GM21526 (cell line): ENCODE results near the gene HAO1.

Source experiments
- ATAC-seq: cut with Tn5 transposase; IDR thresholded peaks from one replicate; pipeline ENCODE4 v1.9.1; 2021; ENCODE audit warnings: moderate library complexity; ENCODE audit not compliant: unreplicated experiment, low FRiP score

HAO1 gene

GRCh38 chr20:7930343-7930742 is 9.9 kb downstream of the HAO1 start:
- no peak for ATAC-seq

- no peak for ATAC-seq
Measured at GRCh38 chr20:7926767-7927166, 13.5 kb downstream of the HAO1 start.

GRCh38 chr20:7926323-7926722 is 13.9 kb downstream of the HAO1 start:
- no peak for ATAC-seq

GRCh38 chr20:7924692-7925091 is 15.6 kb downstream of the HAO1 start:
- ATAC-seq = no peak

- ATAC-seq = no peak
Measured at GRCh38 chr20:7916648-7917047, 23.6 kb downstream of the HAO1 start.

DNA sequence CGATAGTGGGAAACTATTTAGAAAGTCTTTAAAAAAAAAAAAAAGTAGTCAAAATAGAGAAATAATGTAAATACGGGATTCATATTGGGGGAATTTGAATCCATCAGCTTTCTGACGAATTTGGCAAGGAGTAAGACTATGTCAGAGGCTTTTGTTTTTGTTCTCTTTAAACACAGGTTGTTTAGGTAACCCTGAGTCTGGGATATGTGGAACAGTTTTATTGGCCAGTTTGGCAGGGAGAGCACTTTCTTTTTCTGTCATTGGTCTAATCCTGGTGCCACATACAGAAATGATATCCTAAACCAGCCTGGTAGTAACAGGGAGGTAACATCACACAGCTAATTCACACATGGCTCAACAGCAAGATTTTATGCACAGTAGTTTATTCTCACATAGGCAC is 27.7 kb downstream of the HAO1 start:
- ATAC-seq = no peak

DNA sequence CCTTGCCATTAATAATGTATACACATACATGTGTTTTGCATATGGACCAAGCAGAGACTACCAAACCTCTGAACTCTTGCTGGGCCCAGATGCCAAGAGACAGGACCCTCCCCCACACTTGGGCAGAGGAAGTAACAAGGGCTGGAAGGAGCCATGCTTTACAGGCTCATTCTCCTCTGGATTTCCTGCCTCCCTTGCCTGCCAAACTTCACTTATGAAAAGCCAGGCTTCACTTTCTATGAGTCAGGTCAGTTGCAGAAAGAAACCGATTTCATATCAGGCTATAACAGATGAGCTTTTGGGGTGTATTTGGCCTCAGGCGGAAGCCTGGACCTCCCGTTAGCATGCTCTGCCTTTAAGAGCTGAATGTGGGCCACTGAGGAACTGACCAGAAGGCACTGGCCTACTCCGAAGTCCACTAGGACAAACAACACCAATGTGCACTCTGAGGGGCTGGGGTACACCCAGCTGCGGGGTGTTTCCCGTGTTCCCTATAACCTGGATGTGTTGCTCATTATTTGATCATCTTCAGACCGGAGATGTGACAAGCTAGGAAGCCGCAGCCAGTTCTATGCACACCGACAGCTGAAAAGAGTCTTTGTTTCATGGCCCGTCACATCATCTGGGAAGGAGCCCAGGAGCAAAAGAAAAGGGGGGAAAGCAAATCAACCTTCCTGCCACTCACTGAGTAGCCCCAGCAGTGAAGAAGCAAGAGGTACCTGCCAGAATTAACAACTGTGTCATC is 28.5 kb downstream of the HAO1 start:
- ATAC-seq = no peak

DNA sequence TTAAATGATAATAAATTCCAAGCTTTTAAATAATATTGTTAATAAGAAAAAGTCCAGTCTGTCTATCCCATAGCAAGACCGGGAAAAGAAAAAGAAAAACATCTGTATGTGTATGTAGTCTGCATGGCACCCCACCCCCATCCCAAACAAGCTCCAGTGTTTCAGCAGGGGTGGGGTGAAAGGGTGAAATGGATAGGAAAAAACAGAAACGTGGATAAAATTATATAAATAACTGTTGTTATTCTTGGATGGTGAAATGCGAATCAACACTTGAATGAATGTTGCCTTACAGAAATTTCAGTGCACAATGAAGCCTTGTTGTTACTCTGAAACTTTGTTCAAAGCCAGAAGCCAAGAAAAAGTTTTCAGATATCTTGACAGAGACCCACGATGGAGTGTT is 31.4 kb downstream of the HAO1 start:
- no peak for ATAC-seq

DNA sequence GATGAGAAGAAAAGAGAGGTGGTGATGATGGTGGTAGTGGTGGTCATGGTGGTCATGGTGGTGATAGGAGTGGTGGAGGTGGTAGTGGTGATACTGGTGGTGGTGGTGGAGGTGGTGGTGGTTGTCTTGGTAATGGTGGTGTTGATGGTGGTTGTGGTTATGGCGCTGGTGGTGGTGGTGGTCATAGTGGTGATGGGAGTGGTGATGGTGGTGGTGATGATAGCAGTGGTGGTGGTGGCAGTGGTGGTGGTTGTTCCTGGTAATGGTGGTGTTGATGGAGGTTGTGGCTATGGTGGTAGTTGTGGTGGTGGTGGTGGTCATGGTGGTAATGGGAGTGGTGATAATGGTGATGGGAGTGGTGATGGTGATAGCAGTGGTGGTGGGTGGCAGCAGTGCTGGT is 36.8 kb downstream of the HAO1 start:
- ATAC-seq = no peak

GRCh38 chr20:7902879-7903278 is 37.4 kb downstream of the HAO1 start:
- no peak for ATAC-seq

DNA sequence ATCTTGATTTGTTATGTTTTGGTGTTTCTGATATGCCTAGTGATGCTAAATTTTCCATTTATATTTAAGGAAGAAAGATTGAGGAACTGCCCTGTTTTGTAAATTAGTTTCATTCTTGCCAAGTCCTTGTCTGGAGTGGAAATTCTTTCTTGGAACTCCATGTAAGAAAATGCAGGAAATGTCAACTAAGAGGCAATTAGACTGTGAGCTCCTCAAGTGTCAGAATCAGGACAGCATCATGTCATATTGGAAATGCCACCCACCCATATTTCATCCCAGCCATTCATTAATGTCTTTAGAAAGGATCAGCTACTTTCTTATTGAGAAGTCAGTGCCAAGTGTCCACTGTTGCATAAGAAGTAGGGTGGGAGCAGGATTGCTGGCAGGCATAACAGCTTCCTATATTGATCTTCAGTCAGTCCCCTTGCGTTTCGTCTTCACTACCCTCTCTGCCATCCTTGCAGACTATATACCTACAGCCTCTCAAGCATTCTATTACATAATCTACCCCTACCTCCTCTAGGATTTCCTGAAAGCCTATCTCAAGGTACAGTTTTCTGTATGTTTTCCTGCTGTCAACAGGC is 42.4 kb downstream of the HAO1 start:
- ATAC-seq = no peak

- no peak for ATAC-seq
Measured at GRCh38 chr20:7893014-7893730, 47.1 kb downstream of the HAO1 start.

GRCh38 chr20:7891705-7892104 is 48.6 kb downstream of the HAO1 start:
- ATAC-seq = no peak

DNA sequence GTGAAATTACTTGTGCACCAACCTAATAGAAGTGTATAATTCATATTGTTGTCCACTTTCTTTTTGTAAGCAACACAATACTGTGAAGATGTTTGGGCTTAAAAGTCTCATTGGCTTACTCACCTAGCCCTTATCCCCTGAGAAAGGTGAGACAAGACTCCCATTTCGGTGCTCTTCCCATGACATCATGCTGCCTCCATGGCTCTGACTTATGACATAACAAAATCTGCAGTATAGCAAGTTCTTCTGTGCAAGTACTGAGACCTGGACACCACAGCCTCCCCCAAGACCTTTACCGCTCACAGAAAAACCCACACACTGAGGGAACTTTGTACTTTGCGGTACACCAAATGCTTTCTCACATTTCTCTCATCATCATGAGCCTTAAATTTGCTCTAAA is 50.5 kb downstream of the HAO1 start:
- ATAC-seq = no peak

GRCh38 chr20:7883741-7884140 is 56.5 kb downstream of the HAO1 start:
- ATAC-seq = no peak

DNA sequence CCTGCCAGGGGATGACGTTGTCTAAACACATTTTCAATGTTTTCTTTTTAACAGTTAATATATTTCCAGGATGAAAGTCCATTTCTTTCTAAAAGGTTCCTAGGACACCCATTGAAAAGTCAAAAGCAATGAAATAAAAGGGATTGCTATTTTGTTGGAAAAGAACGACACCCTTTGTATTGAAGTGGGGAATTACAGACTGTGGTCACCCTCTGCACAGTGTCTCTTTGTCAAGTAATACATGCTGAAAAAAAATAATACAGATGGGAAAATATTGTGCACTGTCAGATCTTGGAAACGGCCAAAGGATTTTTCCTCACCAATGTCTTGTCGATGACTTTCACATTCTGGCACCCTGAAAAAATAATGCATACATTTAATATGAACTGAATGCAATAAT is 56.9 kb downstream of the HAO1 start:
- ATAC-seq = no peak

GRCh38 chr20:7882076-7882475 is 58.2 kb downstream of the HAO1 start:
- no peak for ATAC-seq

DNA sequence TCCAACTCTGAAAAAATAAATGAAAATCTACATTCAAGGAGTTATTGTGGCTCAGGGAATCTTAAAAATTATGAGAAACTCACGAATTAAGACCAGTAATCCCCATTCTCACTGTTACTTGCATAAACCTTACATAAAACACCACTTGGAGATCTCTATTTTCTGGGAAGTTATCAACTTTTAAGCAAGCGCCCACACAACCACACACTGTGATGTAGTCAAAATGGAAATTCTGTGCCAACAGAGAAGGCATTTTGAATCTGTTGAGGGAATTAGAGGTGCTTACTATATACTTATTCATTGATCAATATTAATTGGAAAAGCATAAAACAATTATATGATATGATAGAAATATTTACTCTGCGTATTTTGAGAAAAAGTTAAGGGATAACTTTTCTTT is 58.7 kb downstream of the HAO1 start:
- no peak for ATAC-seq

GRCh38 chr20:7879883-7880282 is 60.4 kb downstream of the HAO1 start:
- ATAC-seq = no peak

GRCh38 chr20:7868108-7868507 is 72.2 kb downstream of the HAO1 start:
- no peak for ATAC-seq

DNA sequence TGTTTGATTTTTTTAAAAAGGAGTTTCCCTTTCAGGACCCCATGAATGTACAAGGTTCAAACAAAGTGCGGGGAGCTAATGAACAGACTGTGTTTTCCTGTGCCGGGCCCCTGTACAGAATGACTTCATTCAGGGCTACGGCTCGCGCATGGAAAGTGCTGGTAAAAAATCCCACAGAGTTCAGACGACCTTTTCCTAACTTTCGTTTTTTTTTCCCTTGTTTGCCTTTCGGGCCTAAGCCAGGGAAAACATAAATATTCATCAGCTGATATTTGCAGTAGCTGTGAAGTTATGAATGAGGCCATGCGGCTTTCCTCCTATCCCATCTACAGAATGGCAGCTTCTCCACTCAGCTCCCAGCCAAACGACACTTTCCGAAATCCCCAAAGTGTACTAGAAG is 74.0 kb downstream of the HAO1 start:
- ATAC-seq = no peak

DNA sequence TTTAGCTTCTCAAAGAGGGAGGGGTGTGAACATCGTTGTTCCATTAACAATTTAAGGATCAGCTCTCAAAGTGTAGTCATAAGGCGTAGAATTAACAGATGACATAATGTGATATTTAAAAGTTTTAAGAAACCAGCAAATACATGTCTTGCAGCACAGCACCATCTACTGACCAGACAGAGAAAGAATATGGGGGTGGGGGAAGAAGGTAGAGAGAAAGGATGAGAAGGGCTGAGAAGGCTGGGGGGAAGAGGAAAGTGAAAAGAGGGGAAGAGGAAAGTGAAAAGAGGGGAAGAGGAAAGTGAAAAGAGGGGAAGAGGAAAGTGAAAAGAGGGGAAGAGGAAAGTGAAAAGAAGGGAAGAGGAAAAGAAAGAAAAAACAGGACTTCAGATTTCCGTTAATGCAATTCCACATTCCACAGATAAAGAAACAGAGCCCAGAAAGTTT is 80.9 kb downstream of the HAO1 start:
- no peak for ATAC-seq
